GM12892 (cell line): Measurements from ENCODE around the gene BABAM2.

Experiments used
- DNase-seq: peaks from one replicate; pipeline ENCODE4 v3.0.0; 2011; ENCODE audit not compliant: insufficient read length
- FAIRE-seq: peaks from 2 replicates; lab custom pipeline; 2011; peaks lifted over from hg19 to GRCh38; lab: Jason Lieb, UNC
- POLR2A ChIP-seq: IDR thresholded peaks from 2 replicates; pipeline ENCODE4 v1.6.1; 2011; ENCODE audit warnings: low read depth, low read length, control low read depth
- POLR2AphosphoS5 ChIP-seq: IDR thresholded peaks from 2 replicates; pipeline ENCODE4 v1.6.1; 2011; ENCODE audit warnings: low read depth, low read length, control low read depth
- TAF1 ChIP-seq: IDR thresholded peaks from 2 replicates; pipeline ENCODE4 v1.6.1; 2011; ENCODE audit warnings: low read depth, mild to moderate bottlenecking, control low read depth, low read length, borderline replicate concordance

The BABAM2 gene

DNA sequence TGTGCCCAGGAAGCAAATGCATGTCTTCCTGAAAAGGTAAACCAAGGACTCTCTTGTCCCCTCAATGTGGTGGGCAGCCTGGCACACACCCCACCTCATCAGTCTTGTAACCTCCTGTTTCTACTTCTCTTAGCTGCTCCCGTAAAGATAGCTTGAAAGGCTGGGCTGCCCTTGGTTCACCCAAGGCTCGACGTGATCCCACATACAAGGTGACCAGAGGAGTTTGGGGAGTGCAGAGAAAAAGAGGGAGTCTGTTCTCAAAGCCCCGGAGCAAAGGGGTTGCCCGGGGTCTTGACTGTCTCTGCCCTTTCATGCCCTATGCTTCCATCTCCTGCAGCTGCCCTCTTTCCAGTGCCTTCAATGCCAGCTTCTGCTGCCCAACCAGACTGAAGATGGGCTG is 483.8 kb downstream of the BABAM2 start:
- FAIRE-seq (no peak), DNase-seq (no peak)
- TF ChIP-seq POLR2AphosphoS5, result no peak
- TF ChIP-seq TAF1, result no peak
- TF ChIP-seq POLR2A, result no peak

DNA sequence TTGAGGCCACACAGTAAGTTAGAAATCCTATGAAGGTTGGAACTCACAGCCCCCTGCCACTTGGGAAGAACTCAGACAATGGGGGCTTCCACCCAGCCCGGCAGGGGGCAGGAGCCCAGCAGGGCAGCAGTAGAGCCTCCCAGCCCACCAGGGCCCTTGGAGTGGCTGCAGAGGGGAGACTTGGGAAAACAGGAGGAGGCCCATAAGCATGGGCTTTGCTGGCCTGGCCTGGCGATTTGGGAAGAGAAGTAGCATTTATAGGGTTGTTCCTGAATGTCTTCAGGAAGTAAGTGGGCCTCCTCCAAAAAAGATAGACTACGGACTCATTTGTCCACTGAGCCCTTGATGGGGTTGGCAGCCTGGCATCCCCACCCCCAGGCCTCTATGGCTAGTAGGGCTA is 484.7 kb downstream of the BABAM2 start:
- FAIRE-seq, result no peak
- TF ChIP-seq POLR2AphosphoS5 (no peak), POLR2A (no peak), TAF1 (no peak)

DNA sequence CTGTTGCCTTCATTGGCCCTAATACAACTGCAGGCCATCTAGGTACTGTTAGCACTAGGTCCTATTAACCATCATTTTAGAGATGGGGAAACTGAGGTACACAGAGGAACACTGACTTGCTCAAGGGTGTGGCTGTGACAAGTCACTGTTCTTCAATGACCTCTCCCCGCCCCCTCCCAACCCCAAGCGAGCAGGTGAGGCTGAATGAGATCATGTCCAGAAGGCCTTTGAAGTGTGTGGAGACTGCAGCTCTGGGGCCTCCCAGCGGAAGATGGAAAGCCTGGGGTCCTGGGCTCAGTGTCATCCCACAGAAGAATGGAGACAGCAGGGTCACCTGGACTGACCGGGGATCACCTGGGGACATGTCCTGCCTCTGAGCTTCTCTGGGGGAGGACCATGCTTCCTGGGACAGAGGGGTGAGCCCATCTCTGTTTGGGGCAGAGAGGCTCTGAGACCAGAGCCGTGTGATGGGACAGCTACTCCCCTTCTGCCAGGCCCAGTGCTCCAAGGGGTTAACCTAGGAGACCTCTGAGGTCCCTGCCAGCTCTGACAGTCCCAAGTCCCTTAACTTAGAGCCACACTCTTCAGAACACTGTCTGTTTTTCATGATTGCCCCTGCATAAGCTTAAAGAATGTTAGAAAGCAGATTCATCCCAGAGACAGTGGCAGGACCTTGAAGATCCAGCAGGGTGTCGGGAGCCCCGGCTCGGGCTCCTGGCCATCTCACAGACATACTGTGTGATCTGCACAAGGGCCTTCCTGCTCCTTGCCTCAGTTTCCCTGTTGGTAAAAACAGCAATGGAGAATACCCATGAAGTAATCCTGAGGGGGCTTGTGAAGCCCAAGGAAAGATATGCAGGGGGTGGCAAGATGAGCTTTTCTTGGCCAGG is 485.5 kb downstream of the BABAM2 start:
- FAIRE-seq (no peak), DNase-seq (no peak)
- TF ChIP-seq POLR2A (no peak), POLR2AphosphoS5 (no peak), TAF1 (no peak)

More for the DNA sequence above, 484.7 kb downstream of the BABAM2 start:
- no peak for DNase-seq

DNA sequence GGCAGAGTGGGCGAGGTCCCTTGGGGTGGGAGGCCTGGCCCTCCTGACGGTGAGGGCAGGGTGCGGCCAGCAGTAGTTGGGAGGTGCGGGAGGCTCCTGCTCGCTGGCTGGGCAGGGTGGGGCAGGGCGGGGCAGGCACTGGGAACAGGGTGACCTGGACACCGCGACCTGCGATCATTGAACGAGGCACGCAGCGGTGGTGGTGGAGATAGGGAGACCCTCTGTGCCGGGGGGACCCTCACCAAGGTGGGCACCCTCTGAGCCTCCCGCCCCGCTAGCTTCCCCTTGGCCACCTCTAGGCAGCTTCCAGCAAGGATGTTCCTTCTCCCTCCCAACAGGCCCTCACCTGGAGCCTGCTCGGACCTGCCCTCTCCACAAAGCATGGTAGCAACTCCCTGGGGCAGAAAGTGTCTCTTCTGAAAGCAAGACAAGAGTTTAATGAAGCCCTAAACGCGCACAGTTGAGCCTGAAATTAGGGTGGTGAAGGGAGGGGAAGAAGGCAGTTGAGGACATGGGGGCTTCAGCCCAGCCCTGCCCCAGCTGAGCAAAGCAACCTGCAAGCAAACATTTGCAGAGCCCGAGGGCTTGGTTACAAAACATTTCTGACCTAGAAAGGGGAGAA is 486.8 kb downstream of the BABAM2 start:
- FAIRE-seq (no peak), DNase-seq (no peak)
- no peak for TF ChIP-seq TAF1
- no peak for TF ChIP-seq POLR2A
- no peak for TF ChIP-seq POLR2AphosphoS5

DNA sequence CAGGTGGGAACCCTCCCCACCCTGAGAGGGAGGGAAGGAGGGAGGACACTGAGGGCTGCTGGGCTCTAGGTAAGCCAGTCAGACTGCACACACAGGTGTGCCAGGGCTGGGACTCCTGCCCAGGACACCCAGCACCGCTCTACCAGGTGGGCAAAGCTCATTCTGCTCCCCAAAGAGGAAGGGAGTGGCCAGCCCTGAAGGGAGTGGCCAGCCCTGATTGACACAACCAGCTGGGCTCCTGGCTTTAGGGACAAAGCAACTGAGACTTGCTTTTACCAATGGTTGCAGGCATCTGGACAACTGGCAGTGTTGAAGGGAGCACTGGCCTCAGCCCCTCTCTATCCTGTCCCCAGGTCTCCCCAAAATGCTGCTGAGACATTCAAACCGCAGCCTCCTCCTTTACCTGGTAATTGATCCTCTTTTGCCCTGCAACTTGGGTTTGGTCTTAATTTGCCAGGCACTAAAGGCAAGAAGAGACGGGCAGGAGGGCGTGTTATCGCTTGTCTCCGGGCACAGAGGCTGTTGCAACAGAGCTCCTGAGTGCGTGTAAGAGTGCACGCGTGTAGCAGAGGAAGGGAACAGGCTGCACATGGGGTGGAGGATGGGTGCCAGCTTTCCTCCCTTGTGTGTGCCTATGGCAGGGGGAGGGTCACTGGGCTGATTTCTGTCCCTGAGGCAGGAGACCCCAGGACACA is 487.6 kb downstream of the BABAM2 start:
- DNase-seq, result no peak
- FAIRE-seq, result no peak
- no peak for TF ChIP-seq TAF1

DNA sequence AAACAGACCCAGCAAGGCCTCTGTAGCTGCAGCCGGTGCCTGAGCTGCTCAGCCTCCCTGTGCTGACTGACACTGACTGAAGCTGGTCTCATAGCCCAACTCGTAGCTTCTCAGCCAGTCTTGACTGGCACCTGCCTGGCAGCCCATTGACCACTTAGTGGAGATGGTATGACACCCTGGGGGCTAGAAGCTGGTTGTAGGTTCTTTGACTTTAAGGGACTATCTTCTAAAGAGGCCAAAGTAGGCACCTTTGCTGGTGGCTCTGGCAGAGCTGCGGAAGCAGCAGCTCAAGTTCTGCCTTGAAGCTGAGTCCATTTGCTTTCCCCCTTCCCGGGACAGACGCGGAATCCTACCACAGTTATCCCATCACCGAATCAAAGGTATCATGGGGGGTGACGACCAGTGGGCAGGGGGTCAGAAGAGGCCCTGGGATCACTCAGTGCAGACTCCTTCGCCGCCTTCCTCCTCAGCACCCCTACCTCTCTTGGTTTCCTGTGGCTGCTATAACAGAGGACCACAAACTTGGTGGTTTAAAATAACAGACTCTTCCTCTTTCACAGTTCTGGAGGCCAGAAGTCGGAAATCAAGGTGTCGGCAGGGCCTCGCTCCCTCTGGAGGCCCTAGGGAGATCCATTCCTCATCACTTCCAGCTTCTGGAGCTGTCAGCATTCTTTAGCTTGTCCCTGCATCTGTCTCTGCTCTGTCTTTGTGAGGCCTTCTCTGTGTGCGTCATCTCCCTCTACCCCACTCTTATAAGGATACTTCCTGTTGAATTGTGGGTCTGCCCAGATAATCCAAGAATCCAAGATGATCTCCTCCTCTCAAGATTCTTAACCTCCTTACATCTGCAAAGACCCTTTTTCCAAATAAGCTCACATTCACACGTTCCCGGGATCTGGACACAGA is 488.4 kb downstream of the BABAM2 start:
- FAIRE-seq (no peak), DNase-seq (no peak)
- TF ChIP-seq TAF1 (no peak), POLR2AphosphoS5 (no peak), POLR2A (no peak)

DNA sequence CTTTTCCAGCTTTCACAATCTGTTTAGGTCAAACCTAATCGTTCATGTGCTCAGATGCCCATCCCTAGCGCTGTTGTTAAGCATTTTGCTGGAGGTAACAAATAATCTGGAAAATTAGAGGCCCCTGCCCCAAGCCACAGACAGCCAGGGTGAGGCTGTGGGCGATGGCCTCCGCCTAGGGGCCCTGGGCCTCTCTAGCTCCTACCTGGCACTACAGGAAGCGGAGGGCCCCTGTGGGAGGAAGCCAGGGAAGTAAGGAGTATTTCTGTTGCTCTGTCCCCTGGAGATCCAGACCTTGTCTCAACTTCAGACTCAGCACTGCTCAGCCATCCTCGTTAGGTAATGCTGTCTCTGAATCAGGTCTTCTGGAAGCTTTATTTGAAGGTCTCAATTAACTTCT is 489.7 kb downstream of the BABAM2 start:
- FAIRE-seq (no peak), DNase-seq (no peak)
- TF ChIP-seq POLR2AphosphoS5, result no peak
- no peak for TF ChIP-seq POLR2A
- TF ChIP-seq TAF1, result no peak

DNA sequence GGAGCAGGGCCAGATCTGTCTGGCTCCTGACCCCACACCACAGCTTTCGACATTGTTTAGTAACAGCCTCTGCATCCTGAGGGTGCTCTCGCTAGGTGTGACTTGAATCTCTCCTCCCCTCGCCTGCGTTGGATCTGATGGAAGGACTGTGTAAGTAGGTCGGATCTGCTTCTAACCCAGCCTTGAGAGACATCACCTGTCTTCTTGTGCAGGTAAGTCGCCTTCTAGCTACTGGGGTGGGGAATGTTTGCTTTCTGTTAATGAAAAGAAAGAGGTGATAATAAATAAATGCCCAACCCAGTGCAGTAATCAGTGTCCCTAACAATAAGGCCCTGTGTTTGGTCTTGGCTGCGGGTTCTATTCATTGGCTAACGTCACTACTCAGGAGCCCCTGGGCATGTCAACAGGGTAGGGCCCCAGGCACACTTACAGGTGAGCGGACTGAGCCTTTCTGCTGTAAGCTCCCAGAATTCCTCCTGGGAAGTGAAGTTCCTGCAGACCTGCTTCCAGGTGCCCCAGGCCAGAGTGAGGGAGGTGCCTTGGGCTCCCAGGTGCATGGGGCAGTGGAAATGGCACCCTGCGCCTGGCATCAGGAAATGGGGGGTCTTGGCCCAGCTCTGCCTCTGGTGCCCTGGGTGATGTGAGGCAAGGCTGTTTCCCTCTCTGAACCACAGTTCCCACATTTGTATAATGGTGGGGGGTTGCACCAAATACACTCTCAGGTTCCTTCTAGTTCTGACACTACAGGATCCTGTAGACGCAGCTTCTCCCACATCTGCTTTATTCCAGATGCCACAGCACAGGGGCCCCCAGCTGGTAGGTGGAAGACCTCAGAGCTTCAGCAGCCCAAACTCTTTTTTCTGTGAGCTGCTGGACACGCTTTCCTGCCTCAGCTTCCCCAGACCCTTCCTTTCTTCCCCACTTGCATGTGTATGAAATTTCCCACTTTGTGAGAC is 491.0 kb downstream of the BABAM2 start:
- no peak for TF ChIP-seq TAF1
- no peak for TF ChIP-seq POLR2A
- no peak for TF ChIP-seq POLR2AphosphoS5
- DNase-seq (no peak), FAIRE-seq (no peak)

DNA sequence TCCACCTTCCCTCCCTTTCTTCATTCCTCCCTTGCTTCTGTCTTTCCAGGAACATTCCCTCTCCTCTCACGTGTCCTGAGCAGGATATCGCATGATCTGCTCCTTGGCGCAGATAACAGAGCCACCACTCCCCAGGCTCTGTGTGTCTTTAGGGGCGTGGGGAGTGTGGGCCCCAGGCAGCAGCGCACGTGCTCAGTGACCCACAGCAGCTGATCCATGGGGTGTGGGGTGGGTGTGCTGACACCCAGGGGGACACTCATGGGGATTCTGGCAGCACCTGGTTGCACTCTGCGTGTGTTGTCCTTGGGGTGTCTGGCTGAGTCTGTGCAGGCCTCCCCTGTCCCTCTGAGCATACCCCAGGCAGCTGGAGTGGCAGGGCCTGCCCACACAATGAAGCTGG is 492.2 kb downstream of the BABAM2 start:
- TF ChIP-seq POLR2AphosphoS5 (no peak), POLR2A (no peak), TAF1 (no peak)
- no peak for FAIRE-seq
- no peak for DNase-seq

DNA sequence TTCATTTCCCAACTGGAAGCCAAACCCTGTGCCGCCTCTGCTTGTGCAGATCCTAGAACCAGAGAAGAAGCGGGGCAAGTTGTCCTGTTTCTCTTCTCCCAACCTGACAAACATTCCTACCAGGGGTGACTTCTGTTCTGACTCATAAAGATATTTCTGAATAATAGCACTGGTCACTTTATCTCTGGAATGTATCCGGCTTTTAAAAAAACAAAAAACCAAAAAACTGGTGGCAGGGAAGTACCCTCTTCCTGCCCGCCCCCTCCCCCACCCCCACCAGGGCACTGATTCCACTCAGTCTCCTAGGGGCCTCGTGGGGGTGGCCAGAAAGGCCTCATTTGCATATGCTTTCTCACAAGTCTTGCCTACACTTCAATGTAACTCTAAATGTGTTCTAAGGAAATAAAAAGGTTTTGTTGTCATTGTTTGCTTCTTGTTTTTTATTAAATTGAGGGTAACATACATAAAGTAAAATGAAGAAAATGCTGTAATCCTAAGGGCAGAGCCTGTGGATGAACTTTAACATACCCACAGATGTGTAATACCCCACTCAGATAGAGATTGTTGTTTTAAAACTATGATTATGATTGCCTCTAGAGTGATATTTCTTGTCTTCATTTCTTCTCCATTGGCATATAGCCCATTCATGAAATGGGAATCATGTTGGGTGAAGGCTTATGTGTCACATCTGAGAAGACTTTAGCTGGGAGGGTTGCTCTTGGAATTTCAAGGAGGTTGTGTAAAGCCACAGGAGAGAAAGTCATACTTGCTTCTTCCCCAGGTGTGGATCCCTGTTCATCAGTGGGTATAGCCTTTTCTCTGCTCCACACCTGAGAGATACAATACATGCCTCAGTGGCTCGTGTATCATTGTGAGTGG is 496.8 kb downstream of the BABAM2 start:
- FAIRE-seq, result no peak
- no peak for DNase-seq
- no peak for TF ChIP-seq TAF1
- no peak for TF ChIP-seq POLR2AphosphoS5
- TF ChIP-seq POLR2A, result no peak
